Astrocyte (in vitro differentiated cells and primary cell): ENCODE data around the gene GNAO1. TPM values are rescaled to one million over a fixed set of nuclear protein-coding genes. Genes with fewer than 3 reads are reported as not detected.

Experiments used
- DNase-seq: peaks from one replicate; pipeline ENCODE4 v3.0.0-alpha.2; 2010; ENCODE audit warnings: low read depth
- FAIRE-seq: peaks from 2 replicates; lab custom pipeline; 2011; peaks lifted over from hg19 to GRCh38; lab: Jason Lieb, UNC
- H2AFZ ChIP-seq: 2 replicates; pipeline ENCODE4 v1.6.0; 2012; ENCODE audit warnings: low read depth, low read length, inconsistent platforms
- H3K27ac ChIP-seq: 2 replicates; pipeline ENCODE4 v1.5.1; 2011; ENCODE audit warnings: low read depth, low read length, inconsistent platforms
- H3K27me3 ChIP-seq: 2 replicates; pipeline ENCODE4 v1.6.0; 2011; ENCODE audit warnings: low read length, inconsistent platforms; ENCODE audit not compliant: insufficient read depth
- H3K36me3 ChIP-seq: 2 replicates; pipeline ENCODE4 v1.5.1; 2011; ENCODE audit warnings: low read length, inconsistent platforms; ENCODE audit not compliant: insufficient read depth
- H3K4me1 ChIP-seq: 2 replicates; pipeline ENCODE4 v1.5.1; 2011; ENCODE audit warnings: low read length, inconsistent platforms; ENCODE audit not compliant: insufficient read depth
- H3K4me2 ChIP-seq: 2 replicates; pipeline ENCODE4 v1.6.0; 2012; ENCODE audit warnings: low read length, inconsistent platforms
- H3K4me3 ChIP-seq: 2 replicates; pipeline ENCODE4 v1.5.1; 2011; ENCODE audit warnings: low read depth, mild to moderate bottlenecking, low read length, inconsistent platforms; ENCODE audit not compliant: insufficient read depth
- H3K79me2 ChIP-seq: 2 replicates; pipeline ENCODE4 v1.6.0; 2012; ENCODE audit warnings: mild to moderate bottlenecking, low read length, inconsistent platforms; ENCODE audit not compliant: insufficient read depth
- H3K9ac ChIP-seq: 2 replicates; pipeline ENCODE4 v1.6.0; 2012; ENCODE audit warnings: mild to moderate bottlenecking, low read length, inconsistent platforms
- H3K9me3 ChIP-seq: 2 replicates; pipeline ENCODE4 v1.5.1; 2012; ENCODE audit warnings: low read depth, mild to moderate bottlenecking, low read length, inconsistent platforms; ENCODE audit not compliant: insufficient read depth
- H4K20me1 ChIP-seq: 2 replicates; pipeline ENCODE4 v1.6.0; 2012; ENCODE audit warnings: low read length, inconsistent platforms; ENCODE audit not compliant: insufficient read depth
- H3K27ac Mint-ChIP-seq: one replicate; pipeline ENCODE4 v1.8.0; 2021; ENCODE audit warnings: mild to moderate bottlenecking, mixed read lengths; ENCODE audit not compliant: unreplicated experiment
- H3K27me3 Mint-ChIP-seq: one replicate; pipeline ENCODE4 v1.8.0; 2021; ENCODE audit warnings: low read depth, mixed read lengths; ENCODE audit not compliant: unreplicated experiment
- H3K36me3 Mint-ChIP-seq: one replicate; pipeline ENCODE4 v1.8.0; 2021; ENCODE audit warnings: low read depth, mixed read lengths; ENCODE audit not compliant: unreplicated experiment
- H3K4me1 Mint-ChIP-seq: one replicate; pipeline ENCODE4 v1.8.0; 2021; ENCODE audit warnings: low read depth, mixed read lengths; ENCODE audit not compliant: unreplicated experiment
- H3K4me3 Mint-ChIP-seq: one replicate; pipeline ENCODE4 v1.8.0; 2021; ENCODE audit warnings: mild to moderate bottlenecking, moderate library complexity, mixed read lengths; ENCODE audit not compliant: unreplicated experiment
- H3K9me3 Mint-ChIP-seq: one replicate; pipeline ENCODE4 v1.8.0; 2021; ENCODE audit warnings: mild to moderate bottlenecking, mixed read lengths; ENCODE audit not compliant: unreplicated experiment
- EZH2 ChIP-seq: IDR thresholded peaks from 2 replicates; pipeline ENCODE4 v1.6.1; 2012; ENCODE audit warnings: mild to moderate bottlenecking, low read length, inconsistent platforms; ENCODE audit not compliant: insufficient read depth
- total RNA-seq: library from RNA; stranded (reverse); gene quantifications from 2 replicates; pipeline ENCODE4 v1.2.1, GENCODE V29; 2021
- TF ChIP-seq, protein P1 (sequence below): IDR thresholded peaks from 2 replicates; pipeline ENCODE4 v1.5.1; 2011; ENCODE audit warnings: low read depth, mild to moderate bottlenecking, inconsistent platforms, low read length, moderate library complexity; ENCODE audit not compliant: insufficient read depth

The GNAO1 gene
- total RNA-seq, 1 donor from 2014 or later, result 1.7 TPM

- Histone ChIP-seq H3K27me3 (no peaks in the 10 kb centered on the region), H2AFZ (no peak overlapping the region), H3K4me1 (no peaks in the 10 kb centered on the region), H3K4me2 (no peak overlapping the region), H3K79me2 (no peaks in the 10 kb centered on the region), H4K20me1 (no peaks in the 10 kb centered on the region), H3K4me3 (no peak overlapping the region), H3K36me3 (no peaks in the 10 kb centered on the region), H3K27ac (no peak overlapping the region), H3K9ac (no peak overlapping the region), H3K9me3 (no peaks in the 10 kb centered on the region)
- FAIRE-seq (no peak), DNase-seq (no peak)
- Mint-ChIP-seq H3K4me3 (no peak overlapping the region), H3K27me3 (peaks cover 10% of the 10 kb centered on the region), H3K36me3 (no peaks in the 10 kb centered on the region), H3K4me1 (peaks cover 12% of the 10 kb centered on the region), H3K9me3 (no peaks in the 10 kb centered on the region), H3K27ac (no peak overlapping the region)
- TF ChIP-seq, protein P1, sequence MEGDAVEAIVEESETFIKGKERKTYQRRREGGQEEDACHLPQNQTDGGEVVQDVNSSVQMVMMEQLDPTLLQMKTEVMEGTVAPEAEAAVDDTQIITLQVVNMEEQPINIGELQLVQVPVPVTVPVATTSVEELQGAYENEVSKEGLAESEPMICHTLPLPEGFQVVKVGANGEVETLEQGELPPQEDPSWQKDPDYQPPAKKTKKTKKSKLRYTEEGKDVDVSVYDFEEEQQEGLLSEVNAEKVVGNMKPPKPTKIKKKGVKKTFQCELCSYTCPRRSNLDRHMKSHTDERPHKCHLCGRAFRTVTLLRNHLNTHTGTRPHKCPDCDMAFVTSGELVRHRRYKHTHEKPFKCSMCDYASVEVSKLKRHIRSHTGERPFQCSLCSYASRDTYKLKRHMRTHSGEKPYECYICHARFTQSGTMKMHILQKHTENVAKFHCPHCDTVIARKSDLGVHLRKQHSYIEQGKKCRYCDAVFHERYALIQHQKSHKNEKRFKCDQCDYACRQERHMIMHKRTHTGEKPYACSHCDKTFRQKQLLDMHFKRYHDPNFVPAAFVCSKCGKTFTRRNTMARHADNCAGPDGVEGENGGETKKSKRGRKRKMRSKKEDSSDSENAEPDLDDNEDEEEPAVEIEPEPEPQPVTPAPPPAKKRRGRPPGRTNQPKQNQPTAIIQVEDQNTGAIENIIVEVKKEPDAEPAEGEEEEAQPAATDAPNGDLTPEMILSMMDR, result no peak
- no peak for TF ChIP-seq EZH2
Measured at GRCh38 chr16:56244612-56245011, 53.3 kb downstream of the GNAO1 start.

GRCh38 chr16:56245197-56245596, 53.9 kb downstream of the GNAO1 start:
- Histone ChIP-seq H3K27me3 (no peaks in the 10 kb centered on the region), H2AFZ (no peak overlapping the region), H3K36me3 (no peaks in the 10 kb centered on the region), H3K79me2 (no peaks in the 10 kb centered on the region), H3K9me3 (no peaks in the 10 kb centered on the region), H4K20me1 (no peaks in the 10 kb centered on the region), H3K4me2 (no peak overlapping the region), H3K27ac (no peak overlapping the region), H3K9ac (no peak overlapping the region), H3K4me3 (no peak overlapping the region), H3K4me1 (no peaks in the 10 kb centered on the region)
- Mint-ChIP-seq H3K9me3 (peaks cover 4% of the 10 kb centered on the region), H3K27ac (peak overlapping the region; percentile 15), H3K36me3 (no peaks in the 10 kb centered on the region), H3K4me1 (peaks cover 12% of the 10 kb centered on the region), H3K27me3 (peaks cover 6% of the 10 kb centered on the region), H3K4me3 (no peak overlapping the region)
- DNase-seq, result peak; percentile 16
- FAIRE-seq, result no peak
- TF ChIP-seq, protein P1, result no peak
- TF ChIP-seq EZH2, result no peak

GRCh38 chr16:56246051-56246817, 54.9 kb downstream of the GNAO1 start:
- Histone ChIP-seq H2AFZ (no peak overlapping the region), H3K36me3 (no peaks in the 10 kb centered on the region), H3K4me1 (no peaks in the 10 kb centered on the region), H3K9me3 (no peaks in the 10 kb centered on the region), H3K27ac (no peak overlapping the region), H3K4me3 (no peak overlapping the region), H4K20me1 (no peaks in the 10 kb centered on the region), H3K79me2 (no peaks in the 10 kb centered on the region), H3K9ac (no peak overlapping the region), H3K27me3 (no peaks in the 10 kb centered on the region), H3K4me2 (no peak overlapping the region)
- no peak overlapping the region for H3K27ac Mint-ChIP-seq
- FAIRE-seq, result no peak
- H3K4me1 Mint-ChIP-seq, result peaks cover 12% of the 10 kb centered on the region
- TF ChIP-seq, protein P1, result no peak
- TF ChIP-seq EZH2, result no peak
- peaks cover 7% of the 10 kb centered on the region for H3K27me3 Mint-ChIP-seq
- H3K4me3 Mint-ChIP-seq, result no peak overlapping the region
- DNase-seq, result peak; percentile 3
- no peaks in the 10 kb centered on the region for H3K36me3 Mint-ChIP-seq
- peaks cover 4% of the 10 kb centered on the region for H3K9me3 Mint-ChIP-seq
